WTC11 (cell line): ENCODE results near the gene GPRC5A. TPM values are rescaled to one million over a fixed set of nuclear protein-coding genes. Genes with fewer than 3 reads are reported as not detected.

Experiments used
- ATAC-seq: fragments of 200-7000 bp; cut with Tn5 transposase; 2 replicates; pipeline ENCODE4 v1.10.0; 2021; ENCODE audit warnings: mild to moderate bottlenecking, moderate library complexity
- CTCF ChIA-PET: fragments of 300-600 bp; sonication (Branson Sonifier 250); formaldehyde crosslinking; loops from one replicate; lab custom pipeline; 2021; ENCODE audit warnings: antibody characterized with exemption; lab: Charles Lee
- POLR2A ChIA-PET: fragments of 350-600 bp; sonication (Branson Sonifier 250); formaldehyde crosslinking; loops from one replicate; lab custom pipeline; 2021; ENCODE audit warnings: antibody characterized with exemption; lab: Charles Lee
- DNase-seq: peaks from one replicate; pipeline ENCODE4 v3.0.0; 2021; ENCODE audit warnings: low spot score
- H3K27ac Mint-ChIP-seq: 2 replicates; pipeline ENCODE4 v1.8.0; 2021; ENCODE audit warnings: mixed read lengths
- H3K27me3 Mint-ChIP-seq: 2 replicates; pipeline ENCODE4 v1.8.0; 2021; ENCODE audit warnings: low read depth, mild to moderate bottlenecking, moderate library complexity, mixed read lengths
- H3K36me3 Mint-ChIP-seq: 2 replicates; pipeline ENCODE4 v1.8.0; 2021; ENCODE audit warnings: mixed read lengths
- H3K4me1 Mint-ChIP-seq: 2 replicates; pipeline ENCODE4 v1.8.0; 2022; ENCODE audit warnings: mixed read lengths
- H3K4me3 Mint-ChIP-seq: 2 replicates; pipeline ENCODE4 v1.8.0; 2021; ENCODE audit warnings: mild to moderate bottlenecking, moderate library complexity, mixed read lengths
- H3K9me3 Mint-ChIP-seq: 2 replicates; pipeline ENCODE4 v1.8.0; 2021; ENCODE audit warnings: mixed read lengths
- CREM ChIP-seq: sonication (generic); formaldehyde crosslinking; IDR thresholded peaks from 2 replicates; pipeline ENCODE4 v1.8.1; 2022; ENCODE audit warnings: mild to moderate bottlenecking, missing genetic modification reagents, moderate library complexity
- ESRRA ChIP-seq: sonication (generic); formaldehyde crosslinking; IDR thresholded peaks from 2 replicates; pipeline ENCODE4 v1.8.1; 2022; ENCODE audit warnings: mild to moderate bottlenecking, missing genetic modification reagents, borderline replicate concordance
- GRHL2 ChIP-seq: fragments of 250-450 bp; sonication (Bioruptor Pico); IDR thresholded peaks from 2 replicates; pipeline ENCODE4 v1.8.0; 2022; ENCODE audit warnings: mild to moderate bottlenecking, moderate library complexity; ENCODE audit not compliant: insufficient replicate concordance, severe bottlenecking
- GTF2I ChIP-seq: fragments of 250-450 bp; sonication (Bioruptor Pico); conservative IDR thresholded peaks from 2 replicates; pipeline ENCODE4 v1.4.0; 2021; ENCODE audit warnings: mild to moderate bottlenecking
- MXD4 ChIP-seq: fragments of 250-450 bp; sonication (Bioruptor Pico); IDR thresholded peaks from 2 replicates; pipeline ENCODE4 v1.8.0; 2021; ENCODE audit warnings: mild to moderate bottlenecking, moderate library complexity, borderline replicate concordance
- MYBL2 ChIP-seq: sonication (generic); formaldehyde crosslinking; IDR thresholded peaks from 2 replicates; pipeline ENCODE4 v1.8.1; 2023; ENCODE audit warnings: mild to moderate bottlenecking, moderate library complexity, missing genetic modification reagents
- NFATC4 ChIP-seq: fragments of 250-450 bp; sonication (Bioruptor Pico); IDR thresholded peaks from 2 replicates; pipeline ENCODE4 v1.9.0; 2021; ENCODE audit warnings: mild to moderate bottlenecking
- NFYB ChIP-seq: sonication (generic); formaldehyde crosslinking; conservative IDR thresholded peaks from 2 replicates; pipeline ENCODE4 v1.8.0; 2022; ENCODE audit warnings: low read depth, missing genetic modification reagents
- NR1H2 ChIP-seq: sonication (generic); formaldehyde crosslinking; IDR thresholded peaks from 2 replicates; pipeline ENCODE4 v1.9.0; 2021; ENCODE audit warnings: mild to moderate bottlenecking, moderate library complexity, missing genetic modification reagents
- NR3C1 ChIP-seq: sonication (generic); formaldehyde crosslinking; conservative IDR thresholded peaks from 2 replicates; pipeline ENCODE4 v1.8.1; 2023; ENCODE audit warnings: low read depth, mild to moderate bottlenecking, missing genetic modification reagents
- OVOL2 ChIP-seq: fragments of 250-450 bp; sonication (Bioruptor Pico); IDR thresholded peaks from 2 replicates; pipeline ENCODE4 v1.9.0; 2021; ENCODE audit warnings: mild to moderate bottlenecking, borderline replicate concordance
- RELA ChIP-seq: sonication (generic); formaldehyde crosslinking; IDR thresholded peaks from 2 replicates; pipeline ENCODE4 v1.8.1; 2022; ENCODE audit warnings: missing genetic modification reagents, mild to moderate bottlenecking, borderline replicate concordance
- SMAD3 ChIP-seq: sonication (generic); formaldehyde crosslinking; IDR thresholded peaks from 2 replicates; pipeline ENCODE4 v1.8.0; 2022; ENCODE audit warnings: missing genetic modification reagents, mild to moderate bottlenecking, borderline replicate concordance
- SMAD4 ChIP-seq: sonication (generic); formaldehyde crosslinking; IDR thresholded peaks from 2 replicates; pipeline ENCODE4 v1.8.0; 2022; ENCODE audit warnings: mild to moderate bottlenecking, missing genetic modification reagents
- ZBTB21 ChIP-seq: sonication (generic); formaldehyde crosslinking; IDR thresholded peaks from 2 replicates; pipeline ENCODE4 v1.8.1; 2023; ENCODE audit warnings: mild to moderate bottlenecking, missing genetic modification reagents, borderline replicate concordance
- ZNF219 ChIP-seq: sonication (generic); formaldehyde crosslinking; IDR thresholded peaks from 2 replicates; pipeline ENCODE4 v1.8.0; 2023; ENCODE audit warnings: missing genetic modification reagents, mild to moderate bottlenecking, borderline replicate concordance
- ZNF263 ChIP-seq: sonication (generic); formaldehyde crosslinking; IDR thresholded peaks from 2 replicates; pipeline ENCODE4 v1.8.1; 2022; ENCODE audit warnings: low read depth, mild to moderate bottlenecking, moderate library complexity, missing genetic modification reagents
- ZNF317 ChIP-seq: sonication (generic); formaldehyde crosslinking; IDR thresholded peaks from 2 replicates; pipeline ENCODE4 v1.8.1; 2023; ENCODE audit warnings: low read depth, mild to moderate bottlenecking, moderate library complexity, missing genetic modification reagents, borderline replicate concordance
- ZNF396 ChIP-seq: fragments of 250-450 bp; sonication (Bioruptor Pico); IDR thresholded peaks from 2 replicates; pipeline ENCODE4 v1.8.0; 2021; ENCODE audit warnings: mild to moderate bottlenecking, moderate library complexity, borderline replicate concordance
- ZNF416 ChIP-seq: fragments of 250-450 bp; sonication (Bioruptor Pico); IDR thresholded peaks from 2 replicates; pipeline ENCODE4 v1.9.0; 2021; ENCODE audit warnings: mild to moderate bottlenecking, inconsistent platforms
- ZNF423 ChIP-seq: fragments of 250-450 bp; sonication (Bioruptor Pico); IDR thresholded peaks from 2 replicates; pipeline ENCODE4 v2.1.2; 2022; ENCODE audit warnings: mild to moderate bottlenecking, moderate library complexity
- total RNA-seq: library from RNA; stranded (reverse); gene quantifications from 3 replicates; pipeline ENCODE4 v1.2.3, GENCODE V29; 2021
- TF ChIP-seq, protein P1 (sequence below): fragments of 250-450 bp; sonication (Bioruptor Pico); IDR thresholded peaks from 2 replicates; pipeline ENCODE4 v1.9.0; 2021; ENCODE audit warnings: moderate library complexity, mild to moderate bottlenecking, inconsistent platforms, borderline replicate concordance
- TF ChIP-seq, protein P2 (sequence below): fragments of 250-450 bp; sonication (Bioruptor Pico); IDR thresholded peaks from 2 replicates; pipeline ENCODE4 v1.8.0; 2021; ENCODE audit warnings: mild to moderate bottlenecking
- TF ChIP-seq, protein P3 (sequence below): fragments of 250-450 bp; sonication (Bioruptor Pico); IDR thresholded peaks from 2 replicates; pipeline ENCODE4 v1.9.0; 2021; ENCODE audit warnings: mild to moderate bottlenecking
- TF ChIP-seq, protein P4 (sequence below): fragments of 200-600 bp; IDR thresholded peaks from 2 replicates; pipeline ENCODE4 v1.8.0; 2022; ENCODE audit warnings: antibody characterized with exemption
- TF ChIP-seq, protein P5 (sequence below): sonication (generic); formaldehyde crosslinking; IDR thresholded peaks from 2 replicates; pipeline ENCODE4 v1.8.1; 2022; ENCODE audit warnings: mild to moderate bottlenecking, moderate library complexity, missing genetic modification reagents
- TF ChIP-seq, protein P6 (sequence below): sonication (generic); formaldehyde crosslinking; IDR thresholded peaks from 2 replicates; pipeline ENCODE4 v1.8.0; 2023; ENCODE audit warnings: mild to moderate bottlenecking, missing genetic modification reagents

Gene GPRC5A
- total RNA-seq, 1 experiment from 2014 or later: 1.1 TPM

DNA sequence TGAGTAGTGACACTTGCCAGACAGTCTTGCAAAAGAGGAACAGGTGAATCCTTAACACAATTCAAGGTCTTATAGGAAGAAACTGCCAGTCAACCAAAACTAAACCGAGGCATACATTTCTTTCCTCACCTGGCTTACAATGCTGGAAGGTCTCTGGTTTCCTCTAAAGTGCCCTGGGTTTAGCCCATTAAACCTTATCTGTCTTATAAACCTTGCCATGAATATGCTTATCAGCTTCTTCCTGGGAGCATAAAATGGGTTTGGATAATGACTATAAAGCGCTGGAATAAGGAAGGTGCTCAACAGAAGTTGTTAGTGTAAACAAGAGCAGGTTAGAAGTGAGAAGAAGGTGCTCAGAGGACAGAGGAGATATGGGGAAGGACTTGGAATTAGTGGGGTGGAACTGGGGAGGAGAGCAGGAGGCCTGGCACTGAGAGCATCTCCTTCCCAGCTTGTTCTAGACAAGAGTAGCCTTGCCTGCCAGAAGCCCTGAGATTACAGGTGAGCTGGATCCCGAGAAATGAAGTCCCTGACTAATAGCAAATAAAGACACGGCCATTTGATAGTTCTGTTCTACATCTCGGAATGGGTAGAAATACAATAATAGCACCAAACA lies 14.1 kb upstream of the GPRC5A start:
- ATAC-seq: no peak
- H3K4me1 Mint-ChIP-seq: peaks cover 38% of the 10 kb centered on the region
- POLR2A ChIA-PET: no interaction called here

DNA sequence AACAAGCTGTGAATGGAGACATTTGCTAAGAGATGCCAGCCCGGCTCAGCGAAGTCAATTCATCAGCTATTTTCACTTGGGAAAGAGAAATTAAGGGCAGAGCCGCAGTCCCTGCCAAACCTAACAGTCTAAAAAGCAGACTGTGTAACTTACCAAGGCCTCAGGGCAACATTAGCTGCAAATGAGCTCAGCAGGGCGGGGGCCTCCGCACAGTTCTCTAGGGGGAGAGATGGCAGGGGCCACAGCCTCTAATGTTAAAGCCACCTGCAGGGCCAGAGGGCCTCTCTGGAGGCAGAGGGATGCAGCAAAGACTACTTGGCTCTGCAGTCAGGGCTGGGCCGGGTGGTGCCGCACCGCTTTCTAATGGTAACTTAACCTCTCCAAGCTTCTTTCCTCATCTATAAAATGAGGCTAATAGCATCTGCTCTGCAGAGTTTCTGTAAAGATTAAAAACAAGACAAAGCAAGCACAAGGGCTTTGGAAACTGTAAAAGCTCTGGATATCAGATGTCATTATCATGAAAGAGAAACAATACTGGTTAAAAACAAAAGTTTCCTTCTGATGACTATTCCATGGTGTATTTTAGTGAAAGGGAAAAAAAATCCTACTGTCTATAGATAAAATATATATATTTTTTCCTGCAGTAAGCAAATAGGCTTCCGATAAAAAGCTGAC lies 13.4 kb upstream of the GPRC5A start:
- CTCF ChIA-PET: interaction anchor here (0.9 to 4.4 kb wide), 3 partner anchors 13 to 91 kb away, joined by 3 to 16 read pairs (median 4); no protein-coding TSS in a partner anchor
- no peak overlapping the region for H3K27ac Mint-ChIP-seq
- H3K27me3 Mint-ChIP-seq: no peaks in the 10 kb centered on the region
- no peak for DNase-seq
- no peak for ATAC-seq
- H3K9me3 Mint-ChIP-seq: 0 out of 2 replicates have a peak, but pooled peaks cover 3% of the 10 kb centered on the region
- POLR2A ChIA-PET: no interaction called here
- peaks cover 32% of the 10 kb centered on the region for H3K4me1 Mint-ChIP-seq
- no peak overlapping the region for H3K4me3 Mint-ChIP-seq
- 0 out of 2 replicates have a peak, but pooled peaks cover 2% of the 10 kb centered on the region for H3K36me3 Mint-ChIP-seq
- TF ChIP-seq ZNF396 (CRISPR knock-in tag) (no peak), ZNF317 (CRISPR knock-in tag) (no peak), MXD4 (CRISPR knock-in tag) (no peak), NFYB (CRISPR knock-in tag) (no peak), GRHL2 (CRISPR knock-in tag) (no peak), ZBTB21 (no peak), SMAD4 (no peak), OVOL2 (CRISPR knock-in tag) (no peak), ZNF423 (no peak), ZNF219 (CRISPR knock-in tag) (no peak)
- TF ChIP-seq, protein P1, sequence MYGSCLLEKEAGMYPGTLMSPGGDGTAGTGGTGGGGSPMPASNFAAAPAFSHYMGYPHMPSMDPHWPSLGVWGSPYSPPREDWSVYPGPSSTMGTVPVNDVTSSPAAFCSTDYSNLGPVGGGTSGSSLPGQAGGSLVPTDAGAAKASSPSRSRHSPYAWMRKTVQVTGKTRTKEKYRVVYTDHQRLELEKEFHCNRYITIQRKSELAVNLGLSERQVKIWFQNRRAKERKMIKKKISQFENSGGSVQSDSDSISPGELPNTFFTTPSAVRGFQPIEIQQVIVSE (CRISPR knock-in tag): no peak
- TF ChIP-seq, protein P2, sequence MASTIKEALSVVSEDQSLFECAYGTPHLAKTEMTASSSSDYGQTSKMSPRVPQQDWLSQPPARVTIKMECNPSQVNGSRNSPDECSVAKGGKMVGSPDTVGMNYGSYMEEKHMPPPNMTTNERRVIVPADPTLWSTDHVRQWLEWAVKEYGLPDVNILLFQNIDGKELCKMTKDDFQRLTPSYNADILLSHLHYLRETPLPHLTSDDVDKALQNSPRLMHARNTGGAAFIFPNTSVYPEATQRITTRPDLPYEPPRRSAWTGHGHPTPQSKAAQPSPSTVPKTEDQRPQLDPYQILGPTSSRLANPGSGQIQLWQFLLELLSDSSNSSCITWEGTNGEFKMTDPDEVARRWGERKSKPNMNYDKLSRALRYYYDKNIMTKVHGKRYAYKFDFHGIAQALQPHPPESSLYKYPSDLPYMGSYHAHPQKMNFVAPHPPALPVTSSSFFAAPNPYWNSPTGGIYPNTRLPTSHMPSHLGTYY (CRISPR knock-in tag): no peak

More for the DNA sequence above, 14.1 kb upstream of the GPRC5A start:
- Mint-ChIP-seq H3K4me3 (no peak overlapping the region), H3K27me3 (no peaks in the 10 kb centered on the region), H3K9me3 (0 out of 2 replicates have a peak, but pooled peaks cover 3% of the 10 kb centered on the region), H3K36me3 (0 out of 2 replicates have a peak, but pooled peaks cover 2% of the 10 kb centered on the region)
- CTCF ChIA-PET: interaction anchor here (0.9 to 4.4 kb wide), 3 partner anchors 13 to 90 kb away, joined by 3 to 16 read pairs (median 4); no protein-coding TSS in a partner anchor
- TF ChIP-seq ZNF263 (CRISPR knock-in tag) (no peak), ESRRA (CRISPR knock-in tag) (no peak), SMAD3 (no peak), ZNF416 (no peak), NFATC4 (CRISPR knock-in tag) (no peak), CREM (CRISPR knock-in tag) (no peak), MYBL2 (CRISPR knock-in tag) (no peak), RELA (CRISPR knock-in tag) (no peak), NR3C1 (no peak), NR1H2 (no peak), GTF2I (no peak)
- TF ChIP-seq, protein P3, sequence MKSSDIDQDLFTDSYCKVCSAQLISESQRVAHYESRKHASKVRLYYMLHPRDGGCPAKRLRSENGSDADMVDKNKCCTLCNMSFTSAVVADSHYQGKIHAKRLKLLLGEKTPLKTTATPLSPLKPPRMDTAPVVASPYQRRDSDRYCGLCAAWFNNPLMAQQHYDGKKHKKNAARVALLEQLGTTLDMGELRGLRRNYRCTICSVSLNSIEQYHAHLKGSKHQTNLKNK (CRISPR knock-in tag): no peak
- TF ChIP-seq, protein P4, sequence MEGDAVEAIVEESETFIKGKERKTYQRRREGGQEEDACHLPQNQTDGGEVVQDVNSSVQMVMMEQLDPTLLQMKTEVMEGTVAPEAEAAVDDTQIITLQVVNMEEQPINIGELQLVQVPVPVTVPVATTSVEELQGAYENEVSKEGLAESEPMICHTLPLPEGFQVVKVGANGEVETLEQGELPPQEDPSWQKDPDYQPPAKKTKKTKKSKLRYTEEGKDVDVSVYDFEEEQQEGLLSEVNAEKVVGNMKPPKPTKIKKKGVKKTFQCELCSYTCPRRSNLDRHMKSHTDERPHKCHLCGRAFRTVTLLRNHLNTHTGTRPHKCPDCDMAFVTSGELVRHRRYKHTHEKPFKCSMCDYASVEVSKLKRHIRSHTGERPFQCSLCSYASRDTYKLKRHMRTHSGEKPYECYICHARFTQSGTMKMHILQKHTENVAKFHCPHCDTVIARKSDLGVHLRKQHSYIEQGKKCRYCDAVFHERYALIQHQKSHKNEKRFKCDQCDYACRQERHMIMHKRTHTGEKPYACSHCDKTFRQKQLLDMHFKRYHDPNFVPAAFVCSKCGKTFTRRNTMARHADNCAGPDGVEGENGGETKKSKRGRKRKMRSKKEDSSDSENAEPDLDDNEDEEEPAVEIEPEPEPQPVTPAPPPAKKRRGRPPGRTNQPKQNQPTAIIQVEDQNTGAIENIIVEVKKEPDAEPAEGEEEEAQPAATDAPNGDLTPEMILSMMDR: no peak
- TF ChIP-seq, protein P5, sequence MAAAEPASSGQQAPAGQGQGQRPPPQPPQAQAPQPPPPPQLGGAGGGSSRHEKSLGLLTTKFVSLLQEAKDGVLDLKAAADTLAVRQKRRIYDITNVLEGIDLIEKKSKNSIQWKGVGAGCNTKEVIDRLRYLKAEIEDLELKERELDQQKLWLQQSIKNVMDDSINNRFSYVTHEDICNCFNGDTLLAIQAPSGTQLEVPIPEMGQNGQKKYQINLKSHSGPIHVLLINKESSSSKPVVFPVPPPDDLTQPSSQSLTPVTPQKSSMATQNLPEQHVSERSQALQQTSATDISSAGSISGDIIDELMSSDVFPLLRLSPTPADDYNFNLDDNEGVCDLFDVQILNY (CRISPR knock-in tag): no peak
- TF ChIP-seq, protein P6, sequence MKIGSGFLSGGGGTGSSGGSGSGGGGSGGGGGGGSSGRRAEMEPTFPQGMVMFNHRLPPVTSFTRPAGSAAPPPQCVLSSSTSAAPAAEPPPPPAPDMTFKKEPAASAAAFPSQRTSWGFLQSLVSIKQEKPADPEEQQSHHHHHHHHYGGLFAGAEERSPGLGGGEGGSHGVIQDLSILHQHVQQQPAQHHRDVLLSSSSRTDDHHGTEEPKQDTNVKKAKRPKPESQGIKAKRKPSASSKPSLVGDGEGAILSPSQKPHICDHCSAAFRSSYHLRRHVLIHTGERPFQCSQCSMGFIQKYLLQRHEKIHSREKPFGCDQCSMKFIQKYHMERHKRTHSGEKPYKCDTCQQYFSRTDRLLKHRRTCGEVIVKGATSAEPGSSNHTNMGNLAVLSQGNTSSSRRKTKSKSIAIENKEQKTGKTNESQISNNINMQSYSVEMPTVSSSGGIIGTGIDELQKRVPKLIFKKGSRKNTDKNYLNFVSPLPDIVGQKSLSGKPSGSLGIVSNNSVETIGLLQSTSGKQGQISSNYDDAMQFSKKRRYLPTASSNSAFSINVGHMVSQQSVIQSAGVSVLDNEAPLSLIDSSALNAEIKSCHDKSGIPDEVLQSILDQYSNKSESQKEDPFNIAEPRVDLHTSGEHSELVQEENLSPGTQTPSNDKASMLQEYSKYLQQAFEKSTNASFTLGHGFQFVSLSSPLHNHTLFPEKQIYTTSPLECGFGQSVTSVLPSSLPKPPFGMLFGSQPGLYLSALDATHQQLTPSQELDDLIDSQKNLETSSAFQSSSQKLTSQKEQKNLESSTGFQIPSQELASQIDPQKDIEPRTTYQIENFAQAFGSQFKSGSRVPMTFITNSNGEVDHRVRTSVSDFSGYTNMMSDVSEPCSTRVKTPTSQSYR (CRISPR knock-in tag): no peak
- TF ChIP-seq, protein P2 (CRISPR knock-in tag): no peak
- TF ChIP-seq, all 79 proteins: peak for 0
- DNase-seq: no peak
- no peak overlapping the region for H3K27ac Mint-ChIP-seq
